Right lobe of liver (tissue), 6 donors: ENCODE results near the gene CRAMP1. TPM values are rescaled to one million over a fixed set of nuclear protein-coding genes. Genes with fewer than 3 reads are reported as not detected.

Experiments used
- ATAC-seq, 4 donors: fragments of 200-7000 bp; cut with Tn5 transposase; one replicate each; pipeline ENCODE4 v1.9.1; 2020; ENCODE audit warnings: mild to moderate bottlenecking in 4 of 4, moderate library complexity in 4 of 4
- DNase-seq, 3 donors: peaks; one replicate each; pipeline ENCODE4 v3.0.0-alpha.2; 2020
- H3K27ac ChIP-seq, 3 donors: fragments of 200-600 bp; one replicate each; pipeline ENCODE4 v1.8.0; 2022
- H3K27me3 ChIP-seq, 2 donors: fragments of 200-600 bp; one replicate each; pipeline ENCODE4 v1.8.0; 2022
- H3K36me3 ChIP-seq, 4 donors: fragments of 200-600 bp; sonication (generic) in 1 of 4; one replicate each; pipeline versions ENCODE4 v1.5.1 to v1.8.0; 2017 to 2022; ENCODE audit warnings: control low read depth in 1 of 4
- H3K4me1 ChIP-seq, 4 donors: fragments of 200-600 bp; sonication (generic) in 1 of 4; one replicate each; pipeline versions ENCODE4 v1.5.1 to v1.8.0; 2017 to 2022; ENCODE audit warnings: control low read depth in 1 of 4
- H3K4me3 ChIP-seq, 3 donors: fragments of 200-600 bp; one replicate each; pipeline ENCODE4 v1.8.0; 2022
- H3K9me3 ChIP-seq, 4 donors: fragments of 200-600 bp; sonication (generic) in 1 of 4; one replicate each; pipeline versions ENCODE4 v1.5.1 to v1.8.0; 2017 to 2022; ENCODE audit warnings: control low read depth in 1 of 4
- CTCF ChIP-seq, 4 donors: fragments of 200-600 bp in 3 of 4; fragments of 450-650 bp in 1 of 4; IDR thresholded peaks; one replicate each; pipeline versions ENCODE4 v1.5.1 to v1.8.0; 2016 to 2022; ENCODE audit warnings: antibody characterized with exemption in 4 of 4, mild to moderate bottlenecking in 2 of 4
- POLR2A ChIP-seq: fragments of 450-650 bp; IDR thresholded peaks from one replicate; pipeline ENCODE4 v1.6.1; 2017; ENCODE audit warnings: antibody characterized with exemption, mild to moderate bottlenecking
- WGBS: methylation state at CpG from one replicate; pipeline ENCODE4 v1.1.6; 2018; ENCODE audit warnings: low coverage, low lambda C conversion rate; ENCODE audit not compliant: insufficient coverage; ENCODE audit errors: missing lambda C conversion rate; 5-methylcytosine and 5-hydroxymethylcytosine counted together
- intact Hi-C, 2 donors: fragments of 100-400 bp; cut with DNase I; formaldehyde crosslinking; loops; one replicate each; pipeline versions ENCODE4 v1.11.2 to v1.14.1; 2022
- total RNA-seq, 6 experiments: library from RNA; depleted of rRNA in 2 of 6; stranded (reverse); fragments of >200 nt in 2 of 6; fragmentation: NEBNext Ultra II Directional in 3 of 6; extraction: Animal tissue kit (Norgen Biotek cat#: 25700) in 3 of 6; gene quantifications; one replicate each; pipeline versions ENCODE4 v1.1.0 to v1.2.4, GENCODE V29; 2016 to 2023
- donor health status: DM: no; HTN: yes; CAD: no.
- donor health status: DM: no; HTN: no; CAD: no.
- donor health status: DM: no; HTN: no; CAD: no.
- donor health status: DM: no; HTN: yes; CAD: no.
- donor health status: DM: no; HTN: yes; CAD: no.

CRAMP1 gene
- total RNA-seq, 6 experiments from 2014 or later: 2.9 to 8.4 (median 5.8) TPM

- WGBS: 79% methylated on average over 16 of the region's 20 CpGs
- Histone ChIP-seq H3K27ac (no peak overlapping the region), H3K4me3 (no peak overlapping the region), H3K4me1 (no peaks in the 10 kb centered on the region), H3K9me3 (no peaks in the 10 kb centered on the region), H3K36me3 (peaks cover 0 to 56% (median 16%) of the 10 kb centered on the region in 4 donors), H3K27me3 (no peaks in the 10 kb centered on the region)
- intact Hi-C loops: no loop called here
- ATAC-seq (peak in 2 of 4 donors; percentile 16 to 34), DNase-seq (no peak)
- TF ChIP-seq CTCF (IDR thresholded peaks at IDR 0.05) (no peak), POLR2A (no peak)
Measured at GRCh38 chr16:1640261-1640941, 28.2 kb downstream of the CRAMP1 start.

DNA sequence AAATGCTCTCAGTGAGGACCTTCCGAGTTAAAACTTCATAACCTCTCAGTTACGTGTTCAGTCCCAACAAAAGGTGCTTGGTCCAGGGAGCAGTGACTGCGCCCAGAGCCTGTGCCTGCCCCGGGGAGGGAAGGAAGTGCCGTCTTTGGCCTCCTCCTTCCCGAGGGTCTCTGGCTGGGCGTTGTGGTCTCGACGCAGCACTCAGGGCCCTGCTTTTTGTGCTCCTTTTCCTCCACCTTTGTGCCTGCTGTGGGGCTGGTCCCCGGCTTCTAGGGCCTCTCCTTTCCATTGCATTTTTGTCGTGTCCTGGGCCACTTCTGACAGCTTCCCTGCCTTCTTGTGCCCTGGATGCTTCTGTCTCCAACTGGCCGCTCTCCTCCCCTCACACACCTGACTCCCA, 29.1 kb downstream of the CRAMP1 start:
- intact Hi-C loops: no loop called here
- Histone ChIP-seq H3K36me3 (peaks cover 0 to 55% (median 16%) of the 10 kb centered on the region in 4 donors), H3K4me1 (no peaks in the 10 kb centered on the region), H3K9me3 (no peaks in the 10 kb centered on the region), H3K4me3 (no peak overlapping the region), H3K27me3 (no peaks in the 10 kb centered on the region), H3K27ac (no peak overlapping the region)
- TF ChIP-seq CTCF (IDR thresholded peaks at IDR 0.05): no peak
- no peak for TF ChIP-seq POLR2A
- WGBS: 96% methylated on average over 9 of the region's 12 CpGs
- no peak for ATAC-seq
- no peak for DNase-seq

DNA sequence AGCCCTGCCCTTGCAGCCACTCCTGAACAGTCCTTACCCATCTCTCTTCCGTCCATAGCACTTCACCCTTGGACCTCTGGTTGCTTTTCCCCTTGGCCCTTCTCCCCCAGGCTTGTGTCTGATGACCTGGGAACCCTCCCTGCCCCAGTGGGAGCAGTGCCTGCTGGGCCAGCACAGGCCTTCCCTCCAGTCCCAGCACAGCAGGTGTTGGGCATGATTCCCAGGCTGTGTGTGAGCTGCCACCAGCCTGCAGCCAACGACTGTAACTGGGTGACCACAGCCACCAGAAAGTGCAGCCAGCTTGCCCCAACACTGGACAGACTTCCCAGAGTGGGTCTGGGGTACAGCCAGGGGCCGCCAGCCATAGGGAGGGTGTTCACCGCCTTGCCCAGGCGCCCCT, 30.0 kb downstream of the CRAMP1 start:
- no peak overlapping the region for H3K27ac ChIP-seq
- no peaks in the 10 kb centered on the region for H3K4me1 ChIP-seq
- peaks cover 0 to 57% (median 16%) of the 10 kb centered on the region in 4 donors for H3K36me3 ChIP-seq
- no peaks in the 10 kb centered on the region for H3K27me3 ChIP-seq
- no peaks in the 10 kb centered on the region for H3K9me3 ChIP-seq
- intact Hi-C loops: no loop called here
- H3K4me3 ChIP-seq: no peak overlapping the region
- peak in 1 of 4 donors; percentile 45 for ATAC-seq
- 83% methylated on average over 1 of the region's 5 CpGs for WGBS
- DNase-seq: no peak
- TF ChIP-seq POLR2A: no peak
- no peak for TF ChIP-seq CTCF (IDR thresholded peaks at IDR 0.05)

DNA sequence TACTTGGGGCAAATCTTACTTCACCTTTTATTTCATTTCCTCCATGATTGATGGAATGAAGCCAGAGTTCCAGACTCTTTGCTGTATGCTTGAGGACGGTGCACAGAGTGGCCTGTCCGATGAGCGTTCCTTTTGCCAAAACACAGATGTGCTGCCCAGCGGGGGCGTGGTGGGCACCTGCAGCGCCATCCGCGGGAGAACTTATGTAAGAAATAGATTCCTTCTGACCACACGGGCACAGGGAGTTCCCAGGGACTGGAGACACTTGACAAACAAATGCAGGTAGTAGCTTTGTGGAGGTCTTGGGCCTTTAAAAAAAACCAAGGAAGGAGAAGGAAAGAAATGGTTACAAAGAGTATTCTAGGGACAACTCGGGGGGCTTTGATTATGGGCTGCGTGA, 30.6 kb downstream of the CRAMP1 start:
- Histone ChIP-seq H3K27me3 (no peaks in the 10 kb centered on the region), H3K4me3 (no peak overlapping the region), H3K4me1 (no peaks in the 10 kb centered on the region), H3K9me3 (no peaks in the 10 kb centered on the region), H3K36me3 (peaks cover 0 to 54% (median 16%) of the 10 kb centered on the region in 4 donors), H3K27ac (no peak overlapping the region)
- ATAC-seq (no peak), DNase-seq (no peak)
- TF ChIP-seq CTCF (IDR thresholded peaks at IDR 0.05) (no peak), POLR2A (no peak)
- 94% methylated on average over 9 of the region's 11 CpGs for WGBS
- intact Hi-C loops: no loop called here
